Keratinocyte (primary cell): Measurements from ENCODE around the gene KCNMA1.

Source experiments
- CTCF ChIP-seq, 3 experiments: IDR thresholded peaks in 1 of 3; conservative IDR thresholded peaks in 1 of 3; optimal IDR thresholded peaks in 1 of 3; 2 replicates in 2 of 3; 3 replicates in 1 of 3; pipeline versions ENCODE3 to v1.5.1; 2011; ENCODE audit warnings: low read length in 3 of 3, mild to moderate bottlenecking in 3 of 3, moderate library complexity in 2 of 3, control low read depth in 1 of 3, inconsistent platforms in 1 of 3; ENCODE audit not compliant: insufficient read depth in 2 of 3; ENCODE audit errors: extremely low read depth in 1 of 3
- EZH2 ChIP-seq: IDR thresholded peaks from one replicate; pipeline ENCODE4 v1.6.1; 2012; ENCODE audit warnings: inconsistent platforms, mild to moderate bottlenecking, low read length, moderate library complexity

- TF ChIP-seq CTCF (optimal IDR thresholded peaks at IDR 0.05 in 1 of 3, IDR thresholded peaks at IDR 0.05 in 1 of 3, conservative IDR thresholded peaks at IDR 0.05 in 1 of 3; ENCODE audit: extremely low read depth in 1 of 3, insufficient read depth in 2 of 3, low read length in 3 of 3) = no peak
- TF ChIP-seq EZH2 = no peak
Observed at GRCh38 chr10:77223526-77224460, 413.8 kb downstream of the KCNMA1 start.
